Nephron progenitor cell (in vitro differentiated cells): ENCODE results near the gene HOXA3.

Source experiments
- DNase-seq: peaks from one replicate; pipeline ENCODE4 v3.0.0; 2021
- H3K27ac Mint-ChIP-seq: 2 replicates; pipeline ENCODE4 v1.8.0; 2021; ENCODE audit warnings: mild to moderate bottlenecking, moderate library complexity, mixed read lengths
- H3K27me3 Mint-ChIP-seq: 2 replicates; pipeline ENCODE4 v1.8.0; 2021; ENCODE audit warnings: mild to moderate bottlenecking, low read depth, mixed read lengths; ENCODE audit not compliant: poor library complexity
- H3K36me3 Mint-ChIP-seq: 2 replicates; pipeline ENCODE4 v1.8.0; 2021; ENCODE audit warnings: low read depth, mixed read lengths
- H3K4me1 Mint-ChIP-seq: 2 replicates; pipeline ENCODE4 v1.8.0; 2021; ENCODE audit warnings: mixed read lengths
- H3K4me3 Mint-ChIP-seq: 2 replicates; pipeline ENCODE4 v1.8.0; 2021; ENCODE audit warnings: mild to moderate bottlenecking, moderate library complexity, mixed read lengths
- H3K9me3 Mint-ChIP-seq: 2 replicates; pipeline ENCODE4 v1.8.0; 2021; ENCODE audit warnings: mild to moderate bottlenecking, moderate library complexity, mixed read lengths
- CTCF ChIP-seq: fragments of 200-600 bp; sonication (generic); IDR thresholded peaks from 2 replicates; pipeline ENCODE4 v1.5.0; 2021; ENCODE audit warnings: antibody characterized with exemption

The HOXA3 gene

GRCh38 chr7:27088002-27088922, 64.1 kb downstream of the HOXA3 start:
- no peak for TF ChIP-seq CTCF
- Mint-ChIP-seq H3K4me1 (peaks cover 65% of the 10 kb centered on the region), H3K27ac (no peak overlapping the region), H3K36me3 (peaks cover 9% of the 10 kb centered on the region), H3K4me3 (peak overlapping the region; percentile 70), H3K27me3 (peaks cover 3% of the 10 kb centered on the region), H3K9me3 (peaks cover 12% of the 10 kb centered on the region)
- DNase-seq: no peak

- H3K36me3 Mint-ChIP-seq: peaks cover 6% of the 10 kb centered on the region
- no peak for DNase-seq
- H3K4me1 Mint-ChIP-seq: peaks cover 59% of the 10 kb centered on the region
- TF ChIP-seq CTCF: no peak
- H3K4me3 Mint-ChIP-seq: no peak overlapping the region
- H3K27ac Mint-ChIP-seq: peak overlapping the region; percentile 3
- peaks cover 6% of the 10 kb centered on the region for H3K9me3 Mint-ChIP-seq
- H3K27me3 Mint-ChIP-seq: peaks cover 3% of the 10 kb centered on the region
These were observed 68.7 kb downstream of the HOXA3 start for GRCh38 chr7:27083646-27084045.

- H3K4me3 Mint-ChIP-seq: no peak overlapping the region
- no peak for DNase-seq
- no peak for TF ChIP-seq CTCF
- no peaks in the 10 kb centered on the region for H3K27me3 Mint-ChIP-seq
- H3K9me3 Mint-ChIP-seq: peaks cover under 1% of the 10 kb centered on the region
- peaks cover 47% of the 10 kb centered on the region for H3K4me1 Mint-ChIP-seq
- H3K27ac Mint-ChIP-seq: no peak overlapping the region
- peaks cover under 1% of the 10 kb centered on the region for H3K36me3 Mint-ChIP-seq
These were observed 70.2 kb downstream of the HOXA3 start for GRCh38 chr7:27082171-27082570.

- peak overlapping the region; percentile 47 for H3K27ac Mint-ChIP-seq
- no peak overlapping the region for H3K4me3 Mint-ChIP-seq
- H3K27me3 Mint-ChIP-seq: no peaks in the 10 kb centered on the region
- DNase-seq: no peak
- H3K4me1 Mint-ChIP-seq: peaks cover 46% of the 10 kb centered on the region
- H3K9me3 Mint-ChIP-seq: peaks cover 4% of the 10 kb centered on the region
- no peak for TF ChIP-seq CTCF
- peaks cover 5% of the 10 kb centered on the region for H3K36me3 Mint-ChIP-seq
These were observed 71.4 kb downstream of the HOXA3 start for GRCh38 chr7:27080844-27081436.

- no peak overlapping the region for H3K27ac Mint-ChIP-seq
- peaks cover 46% of the 10 kb centered on the region for H3K4me1 Mint-ChIP-seq
- H3K27me3 Mint-ChIP-seq: no peaks in the 10 kb centered on the region
These were observed 73.0 kb downstream of the HOXA3 start for GRCh38 chr7:27079234-27079975.

More at GRCh38 chr7:27079234-27079975, 73.0 kb downstream of the HOXA3 start:
- Mint-ChIP-seq H3K4me3 (no peak overlapping the region), H3K36me3 (peaks cover 9% of the 10 kb centered on the region), H3K9me3 (peaks cover 11% of the 10 kb centered on the region)
- no peak for DNase-seq
- TF ChIP-seq CTCF: no peak
